Uterus (tissue), 2 donors: Measurements from ENCODE around the gene PCDH9.

Experiments
- CTCF ChIP-seq, 4 experiments: fragments of 200-600 bp in 2 of 4; fragments of 450-650 bp in 2 of 4; sonication (generic) in 2 of 4; IDR thresholded peaks; one replicate each; pipeline ENCODE4 v1.5.1; 2016 to 2019; ENCODE audit warnings: antibody characterized with exemption in 4 of 4, mild to moderate bottlenecking in 2 of 4, moderate library complexity in 1 of 4
- POLR2A ChIP-seq, 2 donors: fragments of 450-650 bp; IDR thresholded peaks; one replicate each; pipeline ENCODE4 v1.6.1; 2016; ENCODE audit warnings: antibody characterized with exemption in 2 of 2, mild to moderate bottlenecking in 1 of 2, moderate library complexity in 1 of 2

GRCh38 chr13:67152085-67152484 lies 78.1 kb downstream of the PCDH9 start:
- TF ChIP-seq CTCF (IDR thresholded peaks at IDR 0.05) (no peak), POLR2A (IDR thresholded peaks at IDR 0.05) (no peak)
